HG03064 (cell line): Measurements from ENCODE around the gene DEK.

Experiments
- ATAC-seq: cut with Tn5 transposase; IDR thresholded peaks from one replicate; pipeline ENCODE4 v1.9.1; 2021; ENCODE audit warnings: low read depth; ENCODE audit not compliant: unreplicated experiment

The DEK gene

DNA sequence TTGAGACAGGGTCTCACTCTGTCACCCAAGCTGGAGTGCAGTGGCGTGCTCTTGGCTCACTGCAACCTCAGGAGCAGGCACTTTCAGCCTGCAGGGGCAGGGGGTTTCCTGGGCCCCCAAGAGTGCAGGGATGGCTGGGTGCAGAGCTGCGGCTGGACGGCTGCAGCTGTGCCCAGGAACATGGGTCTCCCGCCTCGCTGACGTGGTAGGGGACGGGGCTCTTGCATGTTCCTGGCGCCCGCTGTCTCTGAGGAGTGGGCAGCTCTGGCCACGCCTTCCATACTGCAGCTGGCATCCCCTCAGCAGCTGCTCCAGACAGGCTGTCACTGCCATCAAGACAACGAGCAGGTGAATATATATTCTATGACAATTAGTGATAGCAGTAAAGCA lies 2.2 kb upstream of the DEK start:
- ATAC-seq = no peak

DNA sequence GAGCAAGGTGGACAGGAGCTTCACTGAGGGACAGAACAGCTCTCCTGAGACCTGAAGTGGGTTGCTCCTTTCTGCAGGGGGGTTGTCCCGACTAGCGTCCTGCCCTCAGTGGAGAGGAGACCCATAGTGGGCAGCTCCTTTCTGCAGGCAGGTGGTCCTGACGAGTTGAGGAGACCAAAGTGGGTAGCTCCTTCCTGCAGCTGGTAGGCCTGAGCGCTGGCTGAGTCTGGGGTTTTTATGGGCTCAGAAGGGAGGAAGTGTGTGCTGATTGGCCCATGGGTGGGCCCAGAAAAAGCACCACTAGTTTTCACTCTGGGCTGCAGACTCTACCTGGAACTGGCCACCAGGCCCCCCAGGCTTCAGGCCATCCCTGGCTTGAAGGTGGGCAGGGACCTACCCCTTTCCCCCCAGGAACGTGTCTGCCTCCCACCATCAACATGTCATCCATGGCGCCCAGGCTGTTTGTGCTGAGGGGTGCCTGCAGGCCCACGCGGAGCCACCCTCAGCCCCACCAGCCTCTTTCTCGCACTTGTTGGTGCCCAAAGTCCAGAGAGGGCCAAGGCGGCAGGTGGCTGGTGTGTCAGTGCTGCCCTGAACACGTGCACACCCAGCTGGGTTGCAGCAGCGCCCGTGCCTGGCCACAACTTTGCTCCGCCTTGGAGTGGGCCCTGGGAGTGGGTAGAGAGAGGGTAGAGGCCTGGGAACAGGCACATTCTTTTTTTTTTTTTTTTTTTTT lies 1.6 kb upstream of the DEK start:
- ATAC-seq = no peak

- ATAC-seq = no peak
Observed at GRCh38 chr6:18264923-18265377, 620 bp upstream of the DEK start.

DNA sequence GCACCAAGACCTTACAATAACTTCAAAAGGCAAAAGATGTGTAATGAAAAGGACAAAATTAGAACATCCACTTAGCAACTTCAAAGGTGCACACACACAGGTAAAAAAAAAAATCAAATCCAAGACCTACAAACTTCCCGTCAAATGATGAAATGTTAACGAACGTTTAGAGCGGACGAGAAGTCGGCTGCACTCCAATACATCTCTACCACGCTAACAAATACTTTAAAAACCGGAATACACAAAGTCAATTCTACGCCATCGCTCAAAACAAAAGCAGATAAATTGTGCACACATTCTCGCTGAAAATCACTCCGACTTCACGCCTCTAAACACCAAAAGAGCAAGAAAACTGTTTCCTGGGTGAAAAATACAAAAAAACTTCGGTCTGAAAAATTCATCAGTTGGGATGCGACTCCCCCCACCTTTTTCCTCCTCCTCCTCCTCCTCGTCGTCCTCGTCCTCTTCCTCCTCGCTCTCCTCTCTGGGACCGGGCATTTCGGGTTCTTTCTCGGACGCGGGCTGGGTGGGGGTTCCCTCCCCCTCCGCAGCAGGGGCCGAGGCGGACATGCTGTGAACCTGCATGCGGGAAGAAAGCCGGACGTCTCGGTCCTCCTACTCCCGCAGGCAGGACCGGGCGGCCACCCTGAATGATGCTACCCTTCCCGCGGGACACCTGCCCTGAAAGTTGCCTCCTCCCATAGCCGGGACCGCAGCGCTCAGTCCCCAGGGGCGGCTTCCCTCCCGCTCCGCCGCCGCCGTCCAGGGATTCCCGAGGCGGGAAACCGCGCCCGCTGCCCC lies 712 bp downstream of the DEK start:
- ATAC-seq = peak; percentile 1

DNA sequence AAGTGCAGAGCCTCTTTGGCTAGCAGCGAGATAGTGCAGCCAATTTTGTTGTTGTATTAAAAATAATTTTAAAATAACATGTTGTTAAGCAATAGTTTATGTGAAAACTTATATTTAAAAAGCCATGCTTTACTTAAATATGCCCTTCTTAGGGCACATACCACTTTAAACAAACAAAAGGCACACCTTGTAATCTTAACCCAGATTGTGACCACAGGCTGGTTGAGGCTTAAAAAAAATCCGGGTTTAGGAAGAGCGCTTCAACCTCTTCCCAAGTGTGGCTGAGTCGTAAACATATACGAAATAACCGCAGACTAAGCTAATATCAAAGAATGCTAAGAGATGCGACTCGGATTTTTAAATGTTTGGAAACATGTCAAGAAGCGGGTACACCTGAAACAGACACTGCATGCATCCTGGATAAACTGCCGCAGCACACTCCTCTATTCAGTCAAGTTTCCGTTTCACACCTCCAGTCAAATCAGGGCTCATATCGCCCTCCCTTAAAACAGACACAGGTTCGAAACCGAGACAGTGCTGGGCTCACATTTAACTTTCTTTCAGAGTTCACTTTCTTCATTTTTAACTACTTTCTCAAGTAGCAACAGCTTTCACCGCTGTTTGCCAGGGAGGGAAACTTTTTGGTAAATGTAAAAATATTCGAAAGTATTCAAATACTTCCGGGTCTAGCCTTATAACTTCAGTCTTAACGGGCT lies 1.5 kb downstream of the DEK start:
- ATAC-seq = peak; percentile 53

GRCh38 chr6:18261877-18262276 lies 2.5 kb downstream of the DEK start:
- ATAC-seq = no peak

DNA sequence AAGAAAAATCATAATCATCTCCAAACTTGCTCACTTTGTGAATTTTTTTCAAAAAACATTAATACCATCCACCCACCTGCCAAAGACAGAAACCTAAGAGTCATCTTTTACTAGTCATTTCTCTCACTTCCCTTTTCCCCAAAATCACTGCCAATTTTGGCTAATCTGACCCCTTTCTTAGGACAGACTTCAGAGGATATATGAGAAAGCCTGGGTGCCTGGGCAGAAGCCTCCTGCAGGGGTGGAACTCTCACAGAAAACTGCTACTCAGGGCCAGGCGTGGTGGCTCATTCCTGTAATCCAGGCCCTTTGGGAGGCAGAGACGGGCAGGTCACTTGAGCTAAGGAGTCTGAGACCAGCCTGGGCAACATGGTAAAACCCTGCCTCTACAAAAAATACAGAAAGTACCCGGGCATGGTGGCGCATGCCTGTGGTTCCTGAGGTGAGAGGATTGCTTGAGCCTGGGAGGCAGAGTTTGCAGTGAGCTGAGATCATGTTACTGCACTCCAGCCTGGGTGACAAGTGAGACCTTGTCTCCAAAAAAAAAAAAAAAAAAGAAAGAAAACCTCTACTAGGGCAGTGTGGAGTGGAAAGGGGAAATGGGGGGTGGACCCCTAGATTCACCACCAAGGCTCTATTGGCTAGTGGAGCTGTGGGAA lies 3.8 kb downstream of the DEK start:
- peak; percentile 28 for ATAC-seq

- no peak for ATAC-seq
Observed at GRCh38 chr6:18259675-18260447, 4.5 kb downstream of the DEK start.

- no peak for ATAC-seq
Observed at GRCh38 chr6:18254793-18255192, 9.5 kb downstream of the DEK start.

- no peak for ATAC-seq
Observed at GRCh38 chr6:18253635-18254034, 10.7 kb downstream of the DEK start.

DNA sequence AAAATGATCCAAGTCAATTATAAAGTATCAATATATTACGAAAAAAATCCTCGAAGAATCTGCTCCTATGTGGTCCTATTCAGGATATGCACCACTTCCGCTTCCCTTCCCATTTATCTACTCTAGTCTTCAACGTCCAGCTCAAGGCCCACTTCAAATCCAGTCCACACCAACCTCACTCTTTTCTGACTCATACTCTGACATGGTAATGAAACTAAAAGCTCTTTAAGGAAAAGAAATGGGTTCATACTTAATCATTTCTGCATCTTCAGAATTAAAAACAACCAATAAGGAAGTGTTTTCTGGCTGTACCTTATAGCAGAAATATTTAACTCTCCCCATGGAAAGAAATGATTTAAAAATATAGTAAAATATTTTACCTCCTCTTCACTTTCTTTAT lies 15.1 kb downstream of the DEK start:
- ATAC-seq = no peak

DNA sequence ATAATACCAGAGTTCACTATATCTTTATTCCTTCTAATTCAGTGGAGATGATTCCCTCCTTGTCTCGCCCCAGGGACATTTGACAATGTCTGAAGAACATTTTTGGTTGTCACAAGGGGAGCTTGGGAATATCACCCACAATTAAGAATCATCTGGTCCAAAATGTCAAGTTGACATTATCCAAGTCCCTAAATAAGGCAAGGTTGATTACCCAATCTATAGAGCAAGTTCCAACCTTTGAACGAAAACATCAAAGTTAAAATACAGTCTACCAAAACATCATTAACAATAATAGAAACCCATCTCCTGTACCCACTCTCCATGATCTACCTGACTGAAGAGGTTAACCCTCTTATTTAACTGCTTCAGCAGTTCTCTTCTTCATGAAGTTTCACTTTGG lies 15.6 kb downstream of the DEK start:
- no peak for ATAC-seq

- no peak for ATAC-seq
Observed at GRCh38 chr6:18247002-18247401, 17.3 kb downstream of the DEK start.

DNA sequence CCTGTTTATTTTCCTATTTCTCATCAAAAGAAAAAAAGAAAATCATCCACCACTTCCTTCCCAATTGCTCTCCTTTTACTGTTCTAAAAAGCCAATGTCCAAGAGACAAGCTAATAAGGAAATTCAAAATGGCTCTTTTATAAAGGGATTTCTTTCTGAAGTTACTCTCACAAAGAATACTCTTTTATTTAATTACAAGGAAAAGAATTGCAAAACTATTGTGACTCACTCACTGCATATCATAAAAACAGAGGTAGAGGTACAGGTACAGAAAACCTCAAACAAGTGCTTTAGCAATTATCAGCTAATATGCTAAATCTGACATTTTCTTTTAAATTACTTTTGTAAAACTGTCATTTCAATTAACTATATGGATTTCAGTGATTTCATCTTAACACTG lies 18.1 kb downstream of the DEK start:
- no peak for ATAC-seq

DNA sequence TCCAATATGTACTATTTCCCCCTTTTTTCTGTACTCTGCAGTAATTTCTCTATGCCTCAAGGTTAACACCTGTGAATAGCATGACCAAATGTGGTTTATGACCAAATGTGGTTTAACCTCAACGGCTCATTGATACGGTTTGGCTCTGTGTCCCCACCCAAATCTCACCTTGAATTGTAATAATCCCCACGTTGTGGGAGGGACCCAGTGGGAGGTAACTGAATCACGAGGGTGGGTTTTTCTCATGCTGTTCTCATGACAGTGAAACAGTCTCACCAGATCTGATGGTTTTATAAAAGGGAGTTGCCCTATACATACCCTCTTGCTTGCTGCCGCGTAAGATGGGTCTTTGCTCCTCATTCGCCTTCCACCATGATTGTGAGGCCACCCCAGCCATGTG lies 18.7 kb downstream of the DEK start:
- peak; percentile 46 for ATAC-seq

DNA sequence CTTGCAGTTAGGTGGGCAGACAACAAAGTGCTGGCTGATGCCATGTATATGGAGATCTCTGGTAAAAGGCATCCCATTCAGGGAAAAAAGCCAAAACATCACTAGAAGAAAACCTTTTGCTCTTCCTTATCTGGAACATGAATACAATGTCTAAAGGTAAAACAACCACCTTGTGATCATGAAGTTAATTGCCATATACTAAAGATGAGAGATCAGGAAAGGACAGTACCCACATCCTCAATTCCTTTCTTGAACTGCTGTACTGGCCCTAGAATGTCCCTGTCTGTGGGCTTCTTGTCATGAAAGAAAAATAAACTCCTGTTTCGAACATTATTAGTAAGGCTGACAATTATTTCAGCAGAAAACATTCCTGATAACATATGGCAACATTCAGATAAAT lies 19.3 kb downstream of the DEK start:
- ATAC-seq = no peak

GRCh38 chr6:18244251-18244650 lies 20.1 kb downstream of the DEK start:
- no peak for ATAC-seq

DNA sequence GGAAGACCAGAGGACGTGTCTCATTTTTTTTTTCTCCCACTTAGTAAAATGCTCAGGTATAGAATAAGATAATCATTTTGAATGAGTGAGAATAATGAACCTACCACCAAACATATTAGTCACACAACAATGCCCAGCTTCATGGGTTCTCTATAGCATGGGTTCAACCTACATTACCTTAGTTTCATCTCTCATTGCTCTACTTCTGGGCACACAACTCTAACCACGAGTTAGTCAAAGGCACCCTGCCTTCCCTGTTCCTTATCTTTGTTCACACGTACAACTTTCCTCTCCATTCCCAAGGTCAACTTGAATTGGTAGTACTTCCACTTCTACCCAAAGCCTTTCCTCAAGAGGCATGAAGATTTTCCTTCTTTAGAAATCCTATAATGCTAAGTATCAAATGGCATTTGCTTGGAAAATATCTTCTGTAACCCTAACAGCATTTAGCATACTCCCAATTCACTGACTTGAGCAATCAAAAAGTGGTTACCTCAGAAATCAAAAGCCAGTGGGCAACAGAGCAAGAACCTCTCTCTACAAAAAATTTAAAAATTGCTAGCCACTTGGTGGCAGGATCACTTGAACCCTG lies 20.9 kb downstream of the DEK start:
- ATAC-seq = no peak

- ATAC-seq = no peak
Observed at GRCh38 chr6:18242062-18242851, 22.1 kb downstream of the DEK start.
